Jurkat, Clone E6-1 (cell line): ENCODE data around the gene CARD10.

ENCODE experiments used
- DNase-seq: peaks from one replicate; pipeline ENCODE4 v3.0.0-alpha.2; 2011; ENCODE audit warnings: low read depth, low spot score
- H3K4me3 ChIP-seq: 2 replicates; pipeline ENCODE4 v1.5.1; 2011; ENCODE audit warnings: mild to moderate bottlenecking, low read length, control low read depth, moderate library complexity

CARD10 gene

GRCh38 chr22:37509059-37509860 is 10.0 kb downstream of the CARD10 start:
- no peak for DNase-seq
- H3K4me3 ChIP-seq, result no peak overlapping the region

GRCh38 chr22:37508431-37508992 is 10.7 kb downstream of the CARD10 start:
- no peak overlapping the region for H3K4me3 ChIP-seq
- DNase-seq, result no peak

- no peak for DNase-seq
- H3K4me3 ChIP-seq, result no peak overlapping the region
Measured at GRCh38 chr22:37507731-37508130, 11.5 kb downstream of the CARD10 start.

GRCh38 chr22:37505989-37506388 is 13.2 kb downstream of the CARD10 start:
- no peak overlapping the region for H3K4me3 ChIP-seq
- no peak for DNase-seq

- DNase-seq, result no peak
- no peak overlapping the region for H3K4me3 ChIP-seq
Measured at GRCh38 chr22:37505565-37505964, 13.7 kb downstream of the CARD10 start.

- H3K4me3 ChIP-seq, result no peak overlapping the region
- DNase-seq, result no peak
Measured at GRCh38 chr22:37504964-37505363, 14.3 kb downstream of the CARD10 start.

GRCh38 chr22:37503850-37504249 is 15.4 kb downstream of the CARD10 start:
- DNase-seq, result no peak
- no peak overlapping the region for H3K4me3 ChIP-seq

- no peak overlapping the region for H3K4me3 ChIP-seq
- DNase-seq, result no peak
Measured at GRCh38 chr22:37503183-37503683, 16.0 kb downstream of the CARD10 start.

GRCh38 chr22:37502342-37503182 is 16.7 kb downstream of the CARD10 start:
- DNase-seq, result no peak
- no peak overlapping the region for H3K4me3 ChIP-seq

- H3K4me3 ChIP-seq, result no peak overlapping the region
- DNase-seq, result no peak
Measured at GRCh38 chr22:37501610-37502341, 17.4 kb downstream of the CARD10 start.

GRCh38 chr22:37500745-37501609 is 18.2 kb downstream of the CARD10 start:
- H3K4me3 ChIP-seq, result no peak overlapping the region
- DNase-seq, result no peak

- no peak for DNase-seq
- no peak overlapping the region for H3K4me3 ChIP-seq
Measured at GRCh38 chr22:37499789-37500540, 19.2 kb downstream of the CARD10 start.

- DNase-seq, result no peak
- H3K4me3 ChIP-seq, result no peak overlapping the region
Measured at GRCh38 chr22:37499027-37499707, 20.0 kb downstream of the CARD10 start.

- H3K4me3 ChIP-seq, result no peak overlapping the region
- no peak for DNase-seq
Measured at GRCh38 chr22:37498289-37498909, 20.8 kb downstream of the CARD10 start.

GRCh38 chr22:37497062-37497599 is 22.1 kb downstream of the CARD10 start:
- no peak overlapping the region for H3K4me3 ChIP-seq
- no peak for DNase-seq

GRCh38 chr22:37496651-37497050 is 22.6 kb downstream of the CARD10 start:
- DNase-seq, result no peak
- H3K4me3 ChIP-seq, result no peak overlapping the region
